HL-60 (cell line): Measurements from ENCODE around the gene TAB3.

ENCODE experiments used
- DNase-seq, 2 experiments: peaks; one replicate each; pipeline ENCODE4 v3.0.0-alpha.2; 2010 to 2020; ENCODE audit warnings: low read depth in 1 of 2, low spot score in 1 of 2
- H3K27ac ChIP-seq: fragments of 250-450 bp; sonication (Bioruptor Pico); replicated peaks from 2 replicates; pipeline ENCODE4 v1.5.1; 2020; ENCODE audit warnings: mild to moderate bottlenecking, moderate library complexity
- H3K27me3 ChIP-seq: fragments of 250-450 bp; sonication (Bioruptor Pico); 2 replicates; pipeline ENCODE4 v1.5.1; 2021; ENCODE audit warnings: mild to moderate bottlenecking, moderate library complexity; ENCODE audit not compliant: insufficient read depth, poor library complexity, severe bottlenecking
- H3K4me3 ChIP-seq: replicated peaks from 2 replicates; pipeline ENCODE4 v1.5.1; 2011; ENCODE audit warnings: mild to moderate bottlenecking, control low read depth, low read length; ENCODE audit not compliant: insufficient read depth
- CTCF ChIP-seq: IDR thresholded peaks from one replicate; pipeline ENCODE4 v1.5.1; 2011; ENCODE audit warnings: low read length, control low read depth, inconsistent platforms; ENCODE audit not compliant: insufficient read depth
- GABPA ChIP-seq: IDR thresholded peaks from 2 replicates; pipeline ENCODE4 v1.6.1; 2012; ENCODE audit warnings: low read depth
- POLR2AphosphoS5 ChIP-seq: IDR thresholded peaks from 2 replicates; pipeline ENCODE4 v1.6.1; 2012; ENCODE audit warnings: low read depth
- REST ChIP-seq: IDR thresholded peaks from 2 replicates; pipeline ENCODE4 v1.6.1; 2012; ENCODE audit warnings: low read depth; ENCODE audit not compliant: insufficient replicate concordance
- SPI1 ChIP-seq: IDR thresholded peaks from 2 replicates; pipeline ENCODE4 v1.6.1; 2012; ENCODE audit warnings: low read depth, mild to moderate bottlenecking, borderline replicate concordance

TAB3 gene

GRCh38 chrX:30793767-30794103 is 95.3 kb downstream of the TAB3 start:
- TF ChIP-seq POLR2AphosphoS5 (no peak), REST (no peak), GABPA (no peak), SPI1 (no peak), CTCF (no peak)
- H3K27ac ChIP-seq: no peak overlapping the region
- H3K4me3 ChIP-seq: no peak overlapping the region
- no peak for DNase-seq
- H3K27me3 ChIP-seq: no peaks in the 10 kb centered on the region

GRCh38 chrX:30793075-30793766 is 95.8 kb downstream of the TAB3 start:
- no peak for DNase-seq
- Histone ChIP-seq H3K27ac (no peak overlapping the region), H3K27me3 (no peaks in the 10 kb centered on the region), H3K4me3 (no peak overlapping the region)
- TF ChIP-seq CTCF (no peak), GABPA (no peak), REST (no peak), SPI1 (no peak), POLR2AphosphoS5 (no peak)

- Histone ChIP-seq H3K27ac (no peak overlapping the region), H3K4me3 (no peak overlapping the region), H3K27me3 (no peaks in the 10 kb centered on the region)
- TF ChIP-seq SPI1: no peak
- no peak for TF ChIP-seq GABPA
- no peak for TF ChIP-seq CTCF
- no peak for TF ChIP-seq POLR2AphosphoS5
- no peak for TF ChIP-seq REST
- DNase-seq: no peak
Measured at GRCh38 chrX:30791296-30792278, 97.5 kb downstream of the TAB3 start.
